Testis (tissue), 3 donors: Measurements from ENCODE around the gene MYO18B. TPM values are rescaled to one million over a fixed set of nuclear protein-coding genes. Genes with fewer than 3 reads are reported as not detected.

Experiments used
- DNase-seq: peaks from one replicate; pipeline ENCODE4 v3.0.0-alpha.2; 2019
- H3K27ac ChIP-seq, 2 donors: fragments of 200-600 bp; sonication (generic); one replicate each; pipeline ENCODE4 v1.5.1; 2019
- H3K27me3 ChIP-seq: fragments of 200-600 bp; sonication (generic); one replicate; pipeline ENCODE4 v1.5.1; 2019
- H3K36me3 ChIP-seq: fragments of 200-600 bp; sonication (generic); one replicate; pipeline ENCODE4 v1.5.1; 2017; ENCODE audit warnings: low read depth; ENCODE audit errors: missing control alignments
- H3K4me1 ChIP-seq: fragments of 200-600 bp; sonication (generic); one replicate; pipeline ENCODE4 v1.5.1; 2019
- H3K4me3 ChIP-seq, 2 donors: fragments of 200-600 bp; sonication (generic); one replicate each; pipeline ENCODE4 v1.5.1; 2017 to 2019
- H3K9me3 ChIP-seq: fragments of 200-600 bp; sonication (generic); one replicate; pipeline ENCODE4 v1.5.1; 2017
- CTCF ChIP-seq, 3 experiments: fragments of 450-650 bp in 2 of 3; fragments of 200-600 bp in 1 of 3; sonication (generic) in 1 of 3; IDR thresholded peaks; one replicate each; pipeline ENCODE4 v1.5.1; 2016 to 2019; ENCODE audit warnings: antibody characterized with exemption in 3 of 3, mild to moderate bottlenecking in 2 of 3, moderate library complexity in 1 of 3
- POLR2A ChIP-seq: fragments of 450-650 bp; IDR thresholded peaks from one replicate; pipeline ENCODE4 v1.6.1; 2017; ENCODE audit warnings: antibody characterized with exemption, mild to moderate bottlenecking, moderate library complexity
- WGBS, 2 donors: methylation state at CpG; one replicate each; pipeline ENCODE4 v1.1.5; 2018; 5-methylcytosine and 5-hydroxymethylcytosine counted together
- intact Hi-C: fragments of 100-400 bp; cut with DNase I; formaldehyde crosslinking; loops from one replicate; pipeline ENCODE4 v1.15.1; 2023; ENCODE audit warnings: low total_unique reads
- polyA plus RNA-seq: library from polyadenylated mRNA; stranded (reverse); fragments of 350-450 nt; fragmentation: Illumina TruSeq; extraction: RNeasy Lipid Tissue Mini Kit (QIAGEN cat#74804); gene quantifications from one replicate; pipeline ENCODE4 v1.2.3, GENCODE V29; 2014; ENCODE audit warnings: low read depth, low replicate concordance; ENCODE audit not compliant: insufficient read depth
- total RNA-seq, 2 donors: library from RNA; depleted of rRNA; stranded (reverse); fragments of >200 nt; gene quantifications; one replicate each; pipeline ENCODE4 v1.2.3, GENCODE V29; 2016

MYO18B gene
- total and polyA plus RNA-seq, 3 donors from 2014 or later: 23.6 to 40.3 (median 28.6) TPM

GRCh38 chr22:25760848-25761595 lies 19.0 kb downstream of the MYO18B start:
- intact Hi-C loops: no loop called here
- Histone ChIP-seq H3K4me3 (no peak overlapping the region), H3K27ac (no peak overlapping the region), H3K36me3 (no peaks in the 10 kb centered on the region), H3K4me1 (no peaks in the 10 kb centered on the region), H3K27me3 (no peaks in the 10 kb centered on the region), H3K9me3 (no peaks in the 10 kb centered on the region)
- 82 to 84% methylated on average over 8 to 14 of the region's 15 CpGs for WGBS, 2 donors
- no peak for DNase-seq
- no peak for TF ChIP-seq CTCF (IDR thresholded peaks at IDR 0.05)

- TF ChIP-seq CTCF (IDR thresholded peaks at IDR 0.05) (no peak), POLR2A (no peak)
- intact Hi-C loops: no loop called here
- Histone ChIP-seq H3K27ac (no peak overlapping the region), H3K27me3 (no peaks in the 10 kb centered on the region), H3K9me3 (no peaks in the 10 kb centered on the region), H3K4me3 (no peak overlapping the region), H3K4me1 (no peaks in the 10 kb centered on the region), H3K36me3 (no peaks in the 10 kb centered on the region)
- DNase-seq: no peak
- WGBS, 2 donors: 65 to 70% methylated on average over 5 of the region's 5 CpGs
Observed at GRCh38 chr22:25762147-25762546, 20.2 kb downstream of the MYO18B start.

GRCh38 chr22:25763239-25763777 lies 21.3 kb downstream of the MYO18B start:
- WGBS, 2 donors: 77 to 82% methylated on average over 7 of the region's 7 CpGs
- Histone ChIP-seq H3K4me1 (no peaks in the 10 kb centered on the region), H3K27me3 (no peaks in the 10 kb centered on the region), H3K9me3 (no peaks in the 10 kb centered on the region), H3K27ac (no peak overlapping the region), H3K36me3 (no peaks in the 10 kb centered on the region), H3K4me3 (no peak overlapping the region)
- TF ChIP-seq POLR2A (no peak), CTCF (IDR thresholded peaks at IDR 0.05) (no peak)
- intact Hi-C loops: no loop called here
- no peak for DNase-seq

DNA sequence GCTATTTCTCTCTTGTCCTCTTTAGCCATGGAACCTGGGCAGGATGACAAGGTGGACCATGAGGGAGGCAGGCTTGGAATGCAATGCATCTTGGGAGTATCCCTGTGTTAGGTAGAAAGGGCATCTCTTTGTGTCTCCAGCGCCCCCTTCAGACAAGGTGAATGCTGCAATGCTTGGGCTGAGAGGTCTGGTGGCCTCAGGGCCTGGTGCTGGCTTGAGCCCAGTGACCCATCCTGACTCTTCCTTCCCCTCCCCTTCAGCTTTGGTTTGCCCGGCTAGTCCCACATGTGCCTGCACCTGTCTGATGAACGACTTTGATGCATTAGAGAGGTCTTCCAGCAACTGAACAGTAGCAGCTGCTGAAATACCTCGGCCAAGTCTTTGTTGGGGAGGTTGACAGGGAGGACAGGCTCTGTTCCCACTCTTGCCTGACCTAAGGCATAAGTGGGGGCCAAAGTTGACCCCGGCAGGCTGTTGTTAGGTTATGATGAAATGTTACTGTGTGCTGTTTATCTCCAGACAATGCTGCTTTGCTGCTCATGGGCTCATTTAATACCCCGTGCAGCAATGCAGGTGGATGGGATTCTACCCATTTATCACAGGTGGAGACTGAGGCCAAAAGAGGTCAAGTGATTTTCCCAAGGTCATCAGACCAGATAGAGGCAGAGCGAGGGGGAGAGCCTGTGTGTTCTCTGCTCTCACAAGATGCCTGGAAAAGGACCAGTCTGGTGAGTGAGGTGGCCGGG lies 22.5 kb downstream of the MYO18B start:
- Histone ChIP-seq H3K27ac (no peak overlapping the region), H3K4me1 (no peaks in the 10 kb centered on the region), H3K36me3 (no peaks in the 10 kb centered on the region), H3K9me3 (no peaks in the 10 kb centered on the region), H3K27me3 (no peaks in the 10 kb centered on the region), H3K4me3 (no peak overlapping the region)
- intact Hi-C loops: no loop called here
- DNase-seq: no peak
- TF ChIP-seq CTCF (IDR thresholded peaks at IDR 0.05) (no peak), POLR2A (no peak)
- 63 to 65% methylated on average over 7 to 8 of the region's 8 CpGs for WGBS, 2 donors
